Ramos (cell line): ENCODE measurements around the gene COL18A1.
"Not testable (repeated sequence)": the region's sequence is repeated elsewhere in the genome, so short reads cannot be mapped to it uniquely, and the experiment has no call there.

Source experiments
- in situ Hi-C: fragments of 300-500 bp; cut with MboI; formaldehyde crosslinking; loops from one replicate; pipeline ENCODE4 v1.14.3; 2022; ENCODE audit warnings: low sequenced_read_pairs; ENCODE audit not compliant: unreplicated experiment

The COL18A1 gene

DNA sequence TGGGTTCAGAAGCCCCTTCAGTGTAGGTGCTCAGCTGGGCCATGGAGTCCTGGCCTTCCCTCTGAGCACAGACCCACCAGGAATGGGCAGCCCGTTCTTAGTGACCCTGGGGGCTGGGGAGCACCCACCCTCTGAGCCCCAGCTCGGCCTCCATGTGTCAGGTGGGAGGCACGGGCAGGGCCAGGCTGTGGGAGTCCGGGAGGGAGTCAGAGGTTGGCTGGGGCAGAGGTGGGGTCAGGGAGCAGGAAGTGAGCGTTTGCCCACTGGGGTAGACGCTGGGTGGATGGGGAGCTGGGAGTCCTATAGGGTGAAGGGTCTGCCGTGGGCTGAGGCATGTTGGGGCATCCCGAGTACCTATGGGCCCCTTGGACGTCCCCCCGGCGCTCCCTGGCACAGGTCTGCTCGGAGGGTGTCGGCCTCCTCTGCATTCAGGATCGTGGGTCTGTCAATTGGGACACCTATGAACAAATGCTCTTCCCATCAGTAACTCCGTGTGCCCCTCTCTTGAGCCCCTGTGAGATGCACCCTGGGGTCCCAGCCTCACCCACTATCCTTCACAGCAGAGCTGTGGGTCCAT, 30.5 kb downstream of the COL18A1 start:
- in situ Hi-C loops = no loop called here

GRCh38 chr21:45436351-45437065, 31.5 kb downstream of the COL18A1 start:
- in situ Hi-C loops = no loop called here

- in situ Hi-C loops = not testable (repeated sequence)
Observed at GRCh38 chr21:45437844-45438243, 32.9 kb downstream of the COL18A1 start.

- in situ Hi-C loops = no loop called here
Observed at GRCh38 chr21:45438391-45439145, 33.6 kb downstream of the COL18A1 start.

- in situ Hi-C loops = no loop called here
Observed at GRCh38 chr21:45439161-45439872, 34.4 kb downstream of the COL18A1 start.

DNA sequence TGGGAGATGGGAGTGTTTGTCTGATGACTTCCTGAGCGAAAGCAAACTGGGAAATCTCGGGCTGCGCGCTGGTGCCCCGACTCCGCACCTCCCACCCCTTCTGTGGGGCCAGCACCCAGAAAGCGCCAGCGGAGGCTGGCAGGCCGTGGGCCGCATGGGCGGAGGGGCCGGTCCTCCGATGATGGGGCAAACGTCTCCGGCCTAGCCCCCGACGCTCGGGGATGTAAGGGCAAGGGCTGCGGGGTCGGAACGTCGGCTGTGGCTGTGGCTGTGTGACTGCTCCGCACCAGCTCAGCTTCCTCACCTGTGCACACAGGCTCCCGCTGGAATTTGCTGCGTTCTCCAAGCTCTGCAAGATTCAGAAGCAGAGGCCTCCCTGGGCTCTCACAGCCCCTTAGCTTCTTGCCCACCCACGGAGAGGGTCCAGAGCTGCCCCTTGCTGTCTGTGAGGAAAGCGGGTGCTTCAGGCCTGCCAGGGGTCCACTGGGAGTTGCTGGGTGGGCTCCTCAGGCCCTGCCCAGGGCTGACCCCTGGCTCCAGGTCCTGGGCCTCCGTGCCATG, 35.0 kb downstream of the COL18A1 start:
- in situ Hi-C loops = loop anchor here (10.0 kb wide), 1 partner anchor 295 kb away; no protein-coding TSS in a partner anchor

GRCh38 chr21:45440736-45441350, 35.9 kb downstream of the COL18A1 start:
- in situ Hi-C loops = loop anchor here (10.0 kb wide), 1 partner anchor 296 kb away; no protein-coding TSS in a partner anchor

- in situ Hi-C loops = loop anchor here (10.0 kb wide), 1 partner anchor 297 kb away; no protein-coding TSS in a partner anchor
Observed at GRCh38 chr21:45441431-45442255, 36.7 kb downstream of the COL18A1 start.

GRCh38 chr21:45442276-45442675, 37.3 kb downstream of the COL18A1 start:
- in situ Hi-C loops = loop anchor here (10.0 kb wide), 1 partner anchor 297 kb away; no protein-coding TSS in a partner anchor

DNA sequence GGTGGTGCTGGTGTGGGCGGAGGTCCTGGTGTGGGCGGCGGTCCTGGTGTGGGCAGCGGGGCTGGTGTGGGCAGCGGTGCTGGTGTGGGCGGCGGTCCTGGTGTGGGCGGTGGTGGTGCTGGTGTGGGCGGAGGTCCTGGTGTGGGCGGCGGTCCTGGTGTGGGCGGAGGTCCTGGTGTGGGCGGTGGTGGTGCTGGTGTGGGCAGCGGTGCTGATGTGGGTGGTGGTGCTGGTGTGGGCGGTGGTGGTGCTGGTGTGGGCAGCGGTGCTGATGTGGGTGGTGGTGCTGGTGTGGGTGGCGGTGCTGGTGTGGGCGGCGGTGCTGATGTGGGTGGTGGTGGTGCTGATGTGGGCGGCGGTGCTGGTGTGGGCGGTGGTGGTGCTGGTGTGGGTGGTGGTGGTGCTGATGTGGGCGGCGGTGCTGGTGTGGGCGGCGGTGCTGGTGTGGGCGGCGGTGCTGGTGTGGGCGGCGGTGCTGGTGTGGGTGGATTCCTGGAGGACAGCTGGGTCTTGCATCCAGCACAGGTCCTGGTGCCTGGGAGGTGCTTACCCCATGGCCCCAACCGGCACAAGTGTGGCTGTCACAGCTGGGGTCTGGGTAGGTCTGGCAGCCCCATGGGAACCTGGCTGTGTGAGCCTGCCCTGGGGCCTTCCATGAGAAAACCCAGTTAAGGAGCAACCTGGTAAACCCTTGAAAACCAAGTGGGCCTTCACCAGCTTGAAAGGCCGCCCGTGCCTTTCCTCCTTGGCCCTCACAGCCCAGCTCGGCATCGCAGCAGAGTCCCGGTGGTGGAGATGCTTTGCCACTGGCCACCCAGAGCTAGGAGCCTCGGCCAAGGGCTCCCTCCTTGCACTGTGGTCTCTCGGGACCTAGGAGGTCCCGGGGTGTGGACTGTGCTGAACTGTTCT, 38.0 kb downstream of the COL18A1 start:
- in situ Hi-C loops = loop anchor here (10.0 kb wide), 1 partner anchor 298 kb away; no protein-coding TSS in a partner anchor

DNA sequence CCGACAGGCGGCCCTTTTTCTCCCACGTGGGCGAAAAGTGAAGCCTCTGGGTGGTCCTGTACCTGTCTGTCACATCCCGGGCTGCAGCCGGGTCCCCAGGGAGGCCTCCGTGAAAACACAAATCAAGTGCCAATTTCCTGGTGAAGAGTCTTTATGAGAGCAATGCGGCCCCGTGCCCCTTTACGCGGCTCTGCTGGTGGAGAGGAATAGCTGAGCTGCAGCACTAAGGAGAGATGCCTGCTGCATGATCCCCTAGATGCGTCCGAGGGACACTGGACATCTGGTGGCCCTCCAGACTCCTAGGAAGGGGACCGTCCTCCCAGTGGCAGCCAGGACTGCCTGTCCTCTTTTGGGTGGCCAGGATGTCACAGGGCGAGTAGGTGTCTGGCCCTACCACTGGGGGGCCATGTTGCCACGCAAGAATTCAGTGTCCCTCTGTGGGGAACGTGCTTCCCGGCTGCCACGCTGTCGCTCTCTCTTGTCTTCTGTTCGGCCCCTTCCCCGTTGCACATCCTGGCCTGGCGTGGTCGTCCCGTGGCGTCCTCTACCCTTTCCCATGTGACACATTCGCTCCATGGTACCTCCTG, 38.7 kb downstream of the COL18A1 start:
- in situ Hi-C loops = loop anchor here (10.0 kb wide), 1 partner anchor 299 kb away; no protein-coding TSS in a partner anchor

DNA sequence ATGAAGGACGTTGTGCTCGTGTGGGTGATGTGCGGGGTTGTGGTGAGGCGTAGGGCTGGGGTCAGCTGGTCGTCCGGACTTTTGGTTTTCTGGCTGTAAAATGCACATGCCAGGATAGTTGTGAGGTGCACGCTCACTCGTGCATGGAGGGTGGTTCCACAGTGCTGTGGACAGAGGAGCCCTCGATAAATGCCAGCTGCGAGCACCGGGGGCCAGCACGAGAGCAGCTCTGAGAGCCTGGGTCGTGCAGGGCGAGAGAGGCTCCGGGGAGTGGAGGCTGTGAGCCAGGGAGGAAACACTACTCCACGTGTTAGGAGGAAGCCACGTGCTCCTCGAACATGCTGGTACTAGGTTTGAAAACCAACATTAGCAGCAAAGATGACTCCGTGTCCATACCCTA, 39.4 kb downstream of the COL18A1 start:
- in situ Hi-C loops = loop anchor here (10.0 kb wide), 1 partner anchor 300 kb away; no protein-coding TSS in a partner anchor

- in situ Hi-C loops = loop anchor here (10.0 kb wide), 1 partner anchor 301 kb away; no protein-coding TSS in a partner anchor
Observed at GRCh38 chr21:45445369-45445768, 40.4 kb downstream of the COL18A1 start.

GRCh38 chr21:45447821-45448220, 42.9 kb downstream of the COL18A1 start:
- in situ Hi-C loops = loop anchor here (10.0 kb wide), 1 partner anchor 303 kb away; no protein-coding TSS in a partner anchor

GRCh38 chr21:45448283-45448809, 43.4 kb downstream of the COL18A1 start:
- in situ Hi-C loops = loop anchor here (10.0 kb wide), 1 partner anchor 304 kb away; no protein-coding TSS in a partner anchor

GRCh38 chr21:45448810-45449657, 44.1 kb downstream of the COL18A1 start:
- in situ Hi-C loops = loop anchor here (10.0 kb wide), 1 partner anchor 304 kb away; no protein-coding TSS in a partner anchor
